ENCODE results near the gene IL17RB. TPM values are rescaled to one million over a fixed set of nuclear protein-coding genes. Genes with fewer than 3 reads are reported as not detected.

Gene IL17RB
- total RNA-seq, 2 donors from 2014 or later, result 6.2 to 8.4 TPM

DNA sequence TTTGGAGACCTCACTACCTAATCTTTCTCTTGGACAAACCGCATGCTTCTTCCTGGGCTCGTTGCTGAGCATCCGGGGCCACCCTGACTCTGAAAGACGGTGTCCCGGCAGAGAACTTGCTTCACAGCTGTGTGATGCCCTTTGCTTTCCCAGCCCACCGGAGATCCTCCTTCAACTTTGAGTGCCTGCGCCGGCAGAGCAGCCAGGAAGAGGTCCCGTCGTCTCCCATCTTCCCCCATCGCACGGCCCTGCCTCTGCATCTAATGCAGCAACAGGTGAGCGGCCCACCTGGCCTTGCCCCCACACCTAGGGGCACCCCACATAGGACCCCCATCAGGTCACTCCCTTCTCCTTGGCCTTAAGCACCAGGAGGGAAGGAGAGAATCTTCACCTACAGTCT lies 37.9 kb upstream of the IL17RB start:
- H3K9me3 Mint-ChIP-seq, result no peaks in the 10 kb centered on the region
- H3K36me3 ChIP-seq (ENCODE audit: control insufficient read depth, insufficient read depth, low read length), result no peaks in the 10 kb centered on the region
- H3K4me1 Mint-ChIP-seq, result no peaks in the 10 kb centered on the region
- no peaks in the 10 kb centered on the region for H3K4me1 ChIP-seq (ENCODE audit: control insufficient read depth, insufficient read depth, low read length)
- H3K9me3 ChIP-seq (ENCODE audit: control insufficient read depth, low read length), result no peaks in the 10 kb centered on the region
- peaks cover 2% of the 10 kb centered on the region for H3K27me3 Mint-ChIP-seq (ENCODE audit: insufficient read depth)
- WGBS, 2 experiments (ENCODE audit: insufficient coverage in 1 of 2, insufficient read length in 1 of 2), result 92 to 94% methylated on average over 10 to 13 of the region's 13 CpGs
- DNase-seq, result peak; percentile 28
- H3K36me3 Mint-ChIP-seq (ENCODE audit: low read depth), result no peaks in the 10 kb centered on the region
- TF ChIP-seq, protein P1, sequence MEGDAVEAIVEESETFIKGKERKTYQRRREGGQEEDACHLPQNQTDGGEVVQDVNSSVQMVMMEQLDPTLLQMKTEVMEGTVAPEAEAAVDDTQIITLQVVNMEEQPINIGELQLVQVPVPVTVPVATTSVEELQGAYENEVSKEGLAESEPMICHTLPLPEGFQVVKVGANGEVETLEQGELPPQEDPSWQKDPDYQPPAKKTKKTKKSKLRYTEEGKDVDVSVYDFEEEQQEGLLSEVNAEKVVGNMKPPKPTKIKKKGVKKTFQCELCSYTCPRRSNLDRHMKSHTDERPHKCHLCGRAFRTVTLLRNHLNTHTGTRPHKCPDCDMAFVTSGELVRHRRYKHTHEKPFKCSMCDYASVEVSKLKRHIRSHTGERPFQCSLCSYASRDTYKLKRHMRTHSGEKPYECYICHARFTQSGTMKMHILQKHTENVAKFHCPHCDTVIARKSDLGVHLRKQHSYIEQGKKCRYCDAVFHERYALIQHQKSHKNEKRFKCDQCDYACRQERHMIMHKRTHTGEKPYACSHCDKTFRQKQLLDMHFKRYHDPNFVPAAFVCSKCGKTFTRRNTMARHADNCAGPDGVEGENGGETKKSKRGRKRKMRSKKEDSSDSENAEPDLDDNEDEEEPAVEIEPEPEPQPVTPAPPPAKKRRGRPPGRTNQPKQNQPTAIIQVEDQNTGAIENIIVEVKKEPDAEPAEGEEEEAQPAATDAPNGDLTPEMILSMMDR (conservative IDR thresholded peaks at IDR 0.05), result no peak
- H3K27ac Mint-ChIP-seq, result no peak overlapping the region
- H3K27ac ChIP-seq (ENCODE audit: low read depth, low read length), result no peak overlapping the region
- no peaks in the 10 kb centered on the region for H3K27me3 ChIP-seq (ENCODE audit: control insufficient read depth, insufficient read depth, low read length, poor library complexity, severe bottlenecking)
- no peak overlapping the region for H3K4me3 Mint-ChIP-seq
- no peak overlapping the region for H3K9ac ChIP-seq (ENCODE audit: extremely low read depth, low read length, poor library complexity, severe bottlenecking)
- no peak overlapping the region for H3K4me3 ChIP-seq (ENCODE audit: low read length)

DNA sequence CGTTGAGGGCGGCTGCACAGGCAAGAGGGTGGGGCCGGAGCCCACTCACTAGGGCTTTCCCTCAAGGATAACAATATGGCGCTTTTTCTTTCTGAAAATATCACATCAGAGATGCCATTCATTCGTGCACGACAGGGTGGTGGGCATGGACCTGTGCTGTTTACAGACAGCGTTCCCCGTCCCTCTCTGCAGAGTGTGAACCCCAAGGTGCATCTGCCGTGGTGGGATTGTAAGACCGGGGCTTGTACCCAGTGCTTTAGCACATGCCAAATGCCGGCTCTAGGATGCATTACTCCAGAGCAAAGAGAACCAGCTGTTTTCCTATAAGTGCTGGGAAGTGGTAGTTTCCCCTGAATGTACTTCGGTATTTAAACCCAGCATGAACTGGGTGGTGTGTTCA lies 37.1 kb upstream of the IL17RB start:
- TF ChIP-seq, protein P1 (conservative IDR thresholded peaks at IDR 0.05), result no peak
- peak; percentile 36 for DNase-seq
- Mint-ChIP-seq H3K9me3 (no peaks in the 10 kb centered on the region), H3K36me3 (ENCODE audit: low read depth) (no peaks in the 10 kb centered on the region), H3K27me3 (ENCODE audit: insufficient read depth) (no peaks in the 10 kb centered on the region), H3K27ac (no peak overlapping the region), H3K4me1 (no peaks in the 10 kb centered on the region), H3K4me3 (no peak overlapping the region)
- no peaks in the 10 kb centered on the region for H3K4me1 ChIP-seq (ENCODE audit: control insufficient read depth, insufficient read depth, low read length)
- H3K9me3 ChIP-seq (ENCODE audit: control insufficient read depth, low read length), result no peaks in the 10 kb centered on the region
- H3K36me3 ChIP-seq (ENCODE audit: control insufficient read depth, insufficient read depth, low read length), result no peaks in the 10 kb centered on the region
- no peak overlapping the region for H3K9ac ChIP-seq (ENCODE audit: extremely low read depth, low read length, poor library complexity, severe bottlenecking)
- no peak overlapping the region for H3K4me3 ChIP-seq (ENCODE audit: low read length)
- no peaks in the 10 kb centered on the region for H3K27me3 ChIP-seq (ENCODE audit: control insufficient read depth, insufficient read depth, low read length, poor library complexity, severe bottlenecking)
- WGBS, 2 experiments (ENCODE audit: insufficient coverage in 1 of 2, insufficient read length in 1 of 2), result 91 to 97% methylated on average over 10 to 12 of the region's 12 CpGs
- H3K27ac ChIP-seq (ENCODE audit: low read depth, low read length), result no peak overlapping the region

DNA sequence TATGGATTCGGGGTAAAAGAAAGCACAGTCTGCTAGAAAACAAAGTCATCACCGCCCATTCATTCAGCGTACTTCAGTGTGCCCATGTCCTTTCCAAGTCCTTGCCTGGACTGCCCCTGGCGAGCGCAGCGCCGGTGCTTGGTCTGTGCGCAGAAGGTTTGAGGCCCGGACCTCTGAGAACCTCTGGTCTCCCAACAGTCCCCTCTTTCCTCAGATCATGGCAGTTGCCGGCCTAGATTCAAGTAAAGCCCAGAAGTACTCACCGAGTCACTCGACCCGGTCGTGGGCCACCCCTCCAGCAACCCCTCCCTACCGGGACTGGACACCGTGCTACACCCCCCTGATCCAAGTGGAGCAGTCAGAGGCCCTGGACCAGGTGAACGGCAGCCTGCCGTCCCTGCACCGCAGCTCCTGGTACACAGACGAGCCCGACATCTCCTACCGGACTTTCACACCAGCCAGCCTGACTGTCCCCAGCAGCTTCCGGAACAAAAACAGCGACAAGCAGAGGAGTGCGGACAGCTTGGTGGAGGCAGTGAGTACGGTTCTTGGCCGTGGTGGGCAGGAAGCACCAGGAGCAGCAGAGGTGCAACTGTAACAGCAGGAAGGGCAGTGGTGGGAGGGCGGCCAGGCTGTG lies 36.5 kb upstream of the IL17RB start:
- Histone ChIP-seq H3K4me1 (ENCODE audit: control insufficient read depth, insufficient read depth, low read length) (no peaks in the 10 kb centered on the region), H3K36me3 (ENCODE audit: control insufficient read depth, insufficient read depth, low read length) (no peaks in the 10 kb centered on the region), H3K9ac (ENCODE audit: extremely low read depth, low read length, poor library complexity, severe bottlenecking) (no peak overlapping the region), H3K9me3 (ENCODE audit: control insufficient read depth, low read length) (no peaks in the 10 kb centered on the region), H3K4me3 (ENCODE audit: low read length) (no peak overlapping the region), H3K27me3 (ENCODE audit: control insufficient read depth, insufficient read depth, low read length, poor library complexity, severe bottlenecking) (no peaks in the 10 kb centered on the region), H3K27ac (ENCODE audit: low read depth, low read length) (no peak overlapping the region)
- no peak overlapping the region for H3K4me3 Mint-ChIP-seq
- TF ChIP-seq, protein P1 (conservative IDR thresholded peaks at IDR 0.05), result no peak
- no peak overlapping the region for H3K27ac Mint-ChIP-seq
- no peaks in the 10 kb centered on the region for H3K36me3 Mint-ChIP-seq (ENCODE audit: low read depth)
- H3K4me1 Mint-ChIP-seq, result no peaks in the 10 kb centered on the region
- 91 to 95% methylated on average over 24 to 28 of the region's 28 CpGs for WGBS, 2 experiments (ENCODE audit: insufficient coverage in 1 of 2, insufficient read length in 1 of 2)
- H3K9me3 Mint-ChIP-seq, result no peaks in the 10 kb centered on the region
- H3K27me3 Mint-ChIP-seq (ENCODE audit: insufficient read depth), result no peaks in the 10 kb centered on the region
- peak; percentile 48 for DNase-seq
